ENCODE measurements around the gene CASP3.

GRCh38 chr4:184688005-184688404, 38.8 kb upstream of the CASP3 start:
- no peak for TF ChIP-seq REST (IDR thresholded peaks at IDR 0.05; ENCODE audit: low read depth)
- TF ChIP-seq, protein P1, sequence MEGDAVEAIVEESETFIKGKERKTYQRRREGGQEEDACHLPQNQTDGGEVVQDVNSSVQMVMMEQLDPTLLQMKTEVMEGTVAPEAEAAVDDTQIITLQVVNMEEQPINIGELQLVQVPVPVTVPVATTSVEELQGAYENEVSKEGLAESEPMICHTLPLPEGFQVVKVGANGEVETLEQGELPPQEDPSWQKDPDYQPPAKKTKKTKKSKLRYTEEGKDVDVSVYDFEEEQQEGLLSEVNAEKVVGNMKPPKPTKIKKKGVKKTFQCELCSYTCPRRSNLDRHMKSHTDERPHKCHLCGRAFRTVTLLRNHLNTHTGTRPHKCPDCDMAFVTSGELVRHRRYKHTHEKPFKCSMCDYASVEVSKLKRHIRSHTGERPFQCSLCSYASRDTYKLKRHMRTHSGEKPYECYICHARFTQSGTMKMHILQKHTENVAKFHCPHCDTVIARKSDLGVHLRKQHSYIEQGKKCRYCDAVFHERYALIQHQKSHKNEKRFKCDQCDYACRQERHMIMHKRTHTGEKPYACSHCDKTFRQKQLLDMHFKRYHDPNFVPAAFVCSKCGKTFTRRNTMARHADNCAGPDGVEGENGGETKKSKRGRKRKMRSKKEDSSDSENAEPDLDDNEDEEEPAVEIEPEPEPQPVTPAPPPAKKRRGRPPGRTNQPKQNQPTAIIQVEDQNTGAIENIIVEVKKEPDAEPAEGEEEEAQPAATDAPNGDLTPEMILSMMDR (IDR thresholded peaks at IDR 0.05 in 2 of 3, conservative IDR thresholded peaks at IDR 0.05 in 1 of 3; ENCODE audit: borderline replicate concordance in 1 of 3, insufficient read depth in 1 of 3, low read depth in 2 of 3, low read length in 2 of 3) = no peak

Measured in HCT116 (cell line).